ENCODE data around the gene TEAD1.

DNA sequence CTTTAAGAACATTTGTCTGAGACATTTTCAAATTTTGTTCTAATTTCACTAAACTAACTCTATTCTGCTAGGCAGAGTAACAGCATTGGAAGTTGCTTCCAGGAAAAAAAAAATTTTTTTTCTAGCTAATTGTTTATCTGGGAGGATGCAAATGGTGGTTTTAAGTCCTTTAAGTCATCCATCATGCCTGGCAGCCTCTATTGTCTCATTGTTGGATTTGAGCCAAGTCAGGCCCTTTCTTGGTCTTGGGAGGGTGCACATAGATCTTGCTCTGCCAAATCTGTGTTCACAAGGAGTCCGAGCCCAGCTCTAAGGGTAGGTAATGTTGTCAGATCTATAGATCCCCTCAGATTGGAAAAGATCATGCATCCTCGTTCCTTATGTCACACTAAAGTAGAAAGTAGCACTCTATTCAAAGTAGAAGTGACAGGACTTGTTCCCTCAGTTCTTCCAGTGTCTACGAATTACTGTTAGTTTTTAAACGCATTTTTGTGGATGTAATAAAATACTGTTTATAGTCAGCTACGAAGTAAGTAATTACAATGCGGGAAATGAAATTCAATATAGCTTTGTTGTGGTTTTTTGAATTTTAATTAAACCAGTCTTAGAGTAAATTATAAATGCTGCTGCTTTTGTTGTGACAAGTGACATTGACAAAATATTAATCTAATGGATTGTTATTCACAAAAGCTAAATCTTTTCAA lies 168.9 kb downstream of the TEAD1 start:
- TF ChIP-seq POLR2AphosphoS5 (IDR thresholded peaks at IDR 0.05; ENCODE audit: low read depth, low read length) (no peak), SIN3A (IDR thresholded peaks at IDR 0.05; ENCODE audit: borderline replicate concordance, insufficient read depth, low read length) (no peak)
